Measurements from ENCODE around the gene NUTM2B. TPM values are rescaled to one million over a fixed set of nuclear protein-coding genes. Genes with fewer than 3 reads are reported as not detected.
"Not testable (repeated sequence)": the region's sequence is repeated elsewhere in the genome, so short reads cannot be mapped to it uniquely, and the experiment has no call there.

NUTM2B gene
- polyA plus RNA-seq (2011; rRNA removed) (0.03 and 0.14 TPM in 2 replicates), polyA plus RNA-seq (2017; fragmentation: RNase III; extraction: RNeasy Plus Mini Kit Qiagen cat#74134 plus additional on column Dnase treatment) (0.21 to 0.46 TPM (median 0.25 TPM) in 3 replicates), polyA minus RNA-seq (2011; rRNA and poly(A)+ RNA removed) (0.12 and 0.19 TPM in 2 replicates)
- 0.12 and 0.22 TPM in 2 replicates for polyA plus RNA-seq (2012; cell fraction: cytosol; rRNA removed)
- polyA plus RNA-seq (2012; cell fraction: nucleus; rRNA removed): 0.24 and 0.35 TPM in 2 replicates

GRCh38 chr10:79702927-79703326, at the start of gene NUTM2B:
TSS of gene NUTM2B (plus strand) at chr10:79703227. CDS start at chr10:79703610, 383 bp downstream.
- H3K4me3 ChIP-seq; ATAC-seq; FAIRE-seq; DNase-seq (ENCODE audit: low read depth in 1 of 2, low spot score in 1 of 2); POLR2A ChIA-PET; CTCF ChIA-PET; H3K4me1 ChIP-seq; H3K27ac ChIP-seq; H3K9me3 ChIP-seq; H3K4me2 ChIP-seq: not testable (repeated sequence)
- no CpG with 5 or more reads among the region's 3 CpGs for WGBS (ENCODE audit: missing lambda C conversion rate)

- CTCF ChIA-PET; H3K4me2 ChIP-seq; H3K4me1 ChIP-seq; H3K9me3 ChIP-seq; POLR2A ChIA-PET; FAIRE-seq; H3K4me3 ChIP-seq; DNase-seq (ENCODE audit: low read depth in 1 of 2, low spot score in 1 of 2); ATAC-seq; H3K27ac ChIP-seq: not testable (repeated sequence)
Observed at GRCh38 chr10:79663287-79663686, 39.7 kb upstream of the NUTM2B start.

GRCh38 chr10:79664686-79665085, 38.3 kb upstream of the NUTM2B start:
- H3K9me3 ChIP-seq; DNase-seq (ENCODE audit: low read depth in 1 of 2, low spot score in 1 of 2); H3K4me2 ChIP-seq; H3K4me1 ChIP-seq; POLR2A ChIA-PET; ATAC-seq; H3K4me3 ChIP-seq; FAIRE-seq; CTCF ChIA-PET; H3K27ac ChIP-seq: not testable (repeated sequence)
- 81% methylated on average over 4 of the region's 4 CpGs for WGBS (ENCODE audit: missing lambda C conversion rate)

GRCh38 chr10:79669248-79669788, 33.7 kb upstream of the NUTM2B start:
- DNase-seq (ENCODE audit: low read depth in 1 of 2, low spot score in 1 of 2); POLR2A ChIA-PET; H3K4me3 ChIP-seq; H3K27ac ChIP-seq; ATAC-seq; H3K9me3 ChIP-seq; H3K4me2 ChIP-seq; CTCF ChIA-PET; FAIRE-seq; H3K4me1 ChIP-seq: not testable (repeated sequence)
- 18% methylated on average over 1 of the region's 1 CpG for WGBS (ENCODE audit: missing lambda C conversion rate)

GRCh38 chr10:79674878-79675277, 28.1 kb upstream of the NUTM2B start:
- ATAC-seq; H3K9me3 ChIP-seq; H3K4me3 ChIP-seq; FAIRE-seq; POLR2A ChIA-PET; H3K27ac ChIP-seq; CTCF ChIA-PET; H3K4me1 ChIP-seq; DNase-seq (ENCODE audit: low read depth in 1 of 2, low spot score in 1 of 2); H3K4me2 ChIP-seq: not testable (repeated sequence)
- 87% methylated on average over 2 of the region's 2 CpGs for WGBS (ENCODE audit: missing lambda C conversion rate)

- H3K4me1 ChIP-seq; POLR2A ChIA-PET; CTCF ChIA-PET; H3K9me3 ChIP-seq; DNase-seq (ENCODE audit: low read depth in 1 of 2, low spot score in 1 of 2); H3K4me2 ChIP-seq; H3K4me3 ChIP-seq; H3K27ac ChIP-seq; FAIRE-seq; ATAC-seq: not testable (repeated sequence)
- 93% methylated on average over 12 of the region's 20 CpGs for WGBS (ENCODE audit: missing lambda C conversion rate)
Observed at GRCh38 chr10:79683026-79683883, 19.8 kb upstream of the NUTM2B start.

- ATAC-seq; CTCF ChIA-PET; H3K27ac ChIP-seq; POLR2A ChIA-PET; H3K9me3 ChIP-seq; H3K4me1 ChIP-seq; FAIRE-seq; H3K4me3 ChIP-seq; DNase-seq (ENCODE audit: low read depth in 1 of 2, low spot score in 1 of 2); H3K4me2 ChIP-seq: not testable (repeated sequence)
- WGBS (ENCODE audit: missing lambda C conversion rate): 95% methylated on average over 30 of the region's 41 CpGs
Observed at GRCh38 chr10:79683884-79684720, 18.9 kb upstream of the NUTM2B start.
